Ishikawa (cell line): ENCODE results near the gene ZBTB21.

Experiments used
- CEBPB ChIP-seq: IDR thresholded peaks from 2 replicates; pipeline ENCODE4 v1.6.1; 2012
- CREB1 ChIP-seq: IDR thresholded peaks from 2 replicates; pipeline ENCODE4 v1.6.1; 2012; ENCODE audit warnings: low read depth
- EGR1 ChIP-seq: IDR thresholded peaks from 2 replicates; pipeline ENCODE4 v1.6.1; 2012
- EP300 ChIP-seq: IDR thresholded peaks from 2 replicates; pipeline ENCODE4 v1.6.1; 2012; ENCODE audit warnings: borderline replicate concordance
- FOXM1 ChIP-seq: IDR thresholded peaks from 2 replicates; pipeline ENCODE4 v1.6.1; 2012; ENCODE audit warnings: low read depth, borderline replicate concordance
- MAX ChIP-seq: IDR thresholded peaks from 2 replicates; pipeline ENCODE4 v1.6.1; 2012
- NFIC ChIP-seq: IDR thresholded peaks from 2 replicates; pipeline ENCODE4 v1.6.1; 2012
- RAD21 ChIP-seq: IDR thresholded peaks from 2 replicates; pipeline ENCODE4 v1.6.1; 2012; ENCODE audit warnings: low read depth
- REST ChIP-seq: IDR thresholded peaks from 2 replicates; pipeline ENCODE4 v1.6.1; 2012; ENCODE audit warnings: low read depth, mild to moderate bottlenecking
- TAF1 ChIP-seq: IDR thresholded peaks from 2 replicates; pipeline ENCODE4 v1.6.1; 2012; ENCODE audit warnings: low read depth, mild to moderate bottlenecking
- TCF12 ChIP-seq: IDR thresholded peaks from 2 replicates; pipeline ENCODE4 v1.6.1; 2012; ENCODE audit warnings: low read depth
- TEAD4 ChIP-seq: IDR thresholded peaks from 2 replicates; pipeline ENCODE4 v1.6.1; 2012
- USF1 ChIP-seq: IDR thresholded peaks from 2 replicates; pipeline ENCODE4 v1.6.1; 2012
- YY1 ChIP-seq: IDR thresholded peaks from 2 replicates; pipeline ENCODE4 v1.6.1; 2012; ENCODE audit warnings: low read depth
- ZBTB7A ChIP-seq: IDR thresholded peaks from 2 replicates; pipeline ENCODE4 v1.6.1; 2012; ENCODE audit warnings: low read depth

The ZBTB21 gene

GRCh38 chr21:42026082-42026435 is 15.9 kb upstream of the ZBTB21 start:
- no peak for TF ChIP-seq EGR1
- no peak for TF ChIP-seq EP300
- TF ChIP-seq USF1 = no peak
- no peak for TF ChIP-seq TEAD4
- no peak for TF ChIP-seq ZBTB7A
- no peak for TF ChIP-seq REST
- TF ChIP-seq YY1 = no peak
- TF ChIP-seq RAD21 = no peak
- TF ChIP-seq CREB1 = no peak
- TF ChIP-seq NFIC = no peak
- no peak for TF ChIP-seq FOXM1
- TF ChIP-seq CEBPB = no peak
- no peak for TF ChIP-seq MAX
- TF ChIP-seq TCF12 = no peak
- no peak for TF ChIP-seq TAF1

- TF ChIP-seq EGR1 (no peak), TAF1 (no peak), ZBTB7A (no peak), CREB1 (no peak), MAX (no peak), TEAD4 (no peak), CEBPB (no peak), NFIC (no peak)
Observed at GRCh38 chr21:42025376-42026081, 15.4 kb upstream of the ZBTB21 start.

GRCh38 chr21:42022906-42023305 is 12.7 kb upstream of the ZBTB21 start:
- TF ChIP-seq TAF1 (no peak), YY1 (no peak), CEBPB (no peak), NFIC (no peak), ZBTB7A (no peak), TEAD4 (no peak), EP300 (no peak), MAX (no peak), FOXM1 (no peak), RAD21 (no peak), EGR1 (no peak), REST (no peak), CREB1 (no peak), TCF12 (no peak), USF1 (no peak)

- no peak for TF ChIP-seq TCF12
- no peak for TF ChIP-seq EP300
- no peak for TF ChIP-seq TAF1
- no peak for TF ChIP-seq CREB1
- no peak for TF ChIP-seq TEAD4
- no peak for TF ChIP-seq FOXM1
- no peak for TF ChIP-seq EGR1
- no peak for TF ChIP-seq RAD21
- no peak for TF ChIP-seq YY1
- no peak for TF ChIP-seq NFIC
- TF ChIP-seq CEBPB = no peak
- TF ChIP-seq ZBTB7A = no peak
- TF ChIP-seq REST = no peak
- TF ChIP-seq MAX = no peak
Observed at GRCh38 chr21:42022091-42022430, 11.9 kb upstream of the ZBTB21 start.
